Testis (tissue), 3 donors: ENCODE measurements around the gene SH3RF2. TPM values are rescaled to one million over a fixed set of nuclear protein-coding genes. Genes with fewer than 3 reads are reported as not detected.

Experiments
- DNase-seq: peaks from one replicate; pipeline ENCODE4 v3.0.0-alpha.2; 2019
- H3K27ac ChIP-seq, 2 donors: fragments of 200-600 bp; sonication (generic); one replicate each; pipeline ENCODE4 v1.5.1; 2019
- H3K27me3 ChIP-seq: fragments of 200-600 bp; sonication (generic); one replicate; pipeline ENCODE4 v1.5.1; 2019
- H3K36me3 ChIP-seq: fragments of 200-600 bp; sonication (generic); one replicate; pipeline ENCODE4 v1.5.1; 2017; ENCODE audit warnings: low read depth; ENCODE audit errors: missing control alignments
- H3K4me1 ChIP-seq: fragments of 200-600 bp; sonication (generic); one replicate; pipeline ENCODE4 v1.5.1; 2019
- H3K4me3 ChIP-seq, 2 donors: fragments of 200-600 bp; sonication (generic); one replicate each; pipeline ENCODE4 v1.5.1; 2017 to 2019
- H3K9me3 ChIP-seq: fragments of 200-600 bp; sonication (generic); one replicate; pipeline ENCODE4 v1.5.1; 2017
- CTCF ChIP-seq, 3 experiments: fragments of 450-650 bp in 2 of 3; fragments of 200-600 bp in 1 of 3; sonication (generic) in 1 of 3; IDR thresholded peaks; one replicate each; pipeline ENCODE4 v1.5.1; 2016 to 2019; ENCODE audit warnings: antibody characterized with exemption in 3 of 3, mild to moderate bottlenecking in 2 of 3, moderate library complexity in 1 of 3
- POLR2A ChIP-seq: fragments of 450-650 bp; IDR thresholded peaks from one replicate; pipeline ENCODE4 v1.6.1; 2017; ENCODE audit warnings: antibody characterized with exemption, mild to moderate bottlenecking, moderate library complexity
- WGBS, 2 donors: methylation state at CpG; one replicate each; pipeline ENCODE4 v1.1.5; 2018; 5-methylcytosine and 5-hydroxymethylcytosine counted together
- intact Hi-C: fragments of 100-400 bp; cut with DNase I; formaldehyde crosslinking; loops from one replicate; pipeline ENCODE4 v1.15.1; 2023; ENCODE audit warnings: low total_unique reads
- polyA plus RNA-seq: library from polyadenylated mRNA; stranded (reverse); fragments of 350-450 nt; fragmentation: Illumina TruSeq; extraction: RNeasy Lipid Tissue Mini Kit (QIAGEN cat#74804); gene quantifications from one replicate; pipeline ENCODE4 v1.2.3, GENCODE V29; 2014; ENCODE audit warnings: low read depth, low replicate concordance; ENCODE audit not compliant: insufficient read depth
- total RNA-seq, 2 donors: library from RNA; depleted of rRNA; stranded (reverse); fragments of >200 nt; gene quantifications; one replicate each; pipeline ENCODE4 v1.2.3, GENCODE V29; 2016

SH3RF2 gene
- total and polyA plus RNA-seq, 3 donors from 2014 or later, result 127 to 416 (median 378) TPM

GRCh38 chr5:146060221-146060585 is 123.8 kb downstream of the SH3RF2 start:
- 90 to 96% methylated on average over 5 of the region's 5 CpGs for WGBS, 2 donors
- H3K27ac ChIP-seq, result no peak overlapping the region
- no peak for DNase-seq
- intact Hi-C loops, result no loop called here
- no peaks in the 10 kb centered on the region for H3K27me3 ChIP-seq
- no peak overlapping the region for H3K4me3 ChIP-seq
- TF ChIP-seq CTCF (IDR thresholded peaks at IDR 0.05) (no peak), POLR2A (no peak)
- H3K4me1 ChIP-seq, result no peaks in the 10 kb centered on the region
- H3K9me3 ChIP-seq, result no peaks in the 10 kb centered on the region
- no peaks in the 10 kb centered on the region for H3K36me3 ChIP-seq

- Histone ChIP-seq H3K9me3 (no peaks in the 10 kb centered on the region), H3K36me3 (no peaks in the 10 kb centered on the region), H3K4me1 (no peaks in the 10 kb centered on the region), H3K27me3 (no peaks in the 10 kb centered on the region), H3K4me3 (no peak overlapping the region), H3K27ac (no peak overlapping the region)
- WGBS, 2 donors, result 89 to 97% methylated on average over 5 to 8 of the region's 8 CpGs
- DNase-seq, result no peak
- intact Hi-C loops, result no loop called here
- TF ChIP-seq POLR2A (no peak), CTCF (IDR thresholded peaks at IDR 0.05) (no peak)
Observed at GRCh38 chr5:146066968-146067367, 130.6 kb downstream of the SH3RF2 start.

GRCh38 chr5:146068206-146068605 is 131.8 kb downstream of the SH3RF2 start:
- 63% methylated on average over 8 to 9 of the region's 9 CpGs for WGBS, 2 donors
- TF ChIP-seq CTCF (IDR thresholded peaks at IDR 0.05) (no peak), POLR2A (no peak)
- no peak overlapping the region for H3K27ac ChIP-seq

GRCh38 chr5:146068977-146069779 is 132.8 kb downstream of the SH3RF2 start:
- no peaks in the 10 kb centered on the region for H3K4me1 ChIP-seq
- H3K4me3 ChIP-seq, result no peak overlapping the region
- 89 to 95% methylated on average over 6 of the region's 6 CpGs for WGBS, 2 donors
- H3K27ac ChIP-seq, result no peak overlapping the region
- H3K36me3 ChIP-seq, result no peaks in the 10 kb centered on the region
- TF ChIP-seq POLR2A (no peak), CTCF (IDR thresholded peaks at IDR 0.05) (no peak)
- no peaks in the 10 kb centered on the region for H3K27me3 ChIP-seq
- no peak for DNase-seq
- no peaks in the 10 kb centered on the region for H3K9me3 ChIP-seq
- intact Hi-C loops, result no loop called here

More at GRCh38 chr5:146068206-146068605, 131.8 kb downstream of the SH3RF2 start:
- Histone ChIP-seq H3K9me3 (no peaks in the 10 kb centered on the region), H3K4me3 (no peak overlapping the region), H3K36me3 (no peaks in the 10 kb centered on the region), H3K27me3 (no peaks in the 10 kb centered on the region), H3K4me1 (no peaks in the 10 kb centered on the region)
- DNase-seq, result no peak
- intact Hi-C loops, result no loop called here

- no peaks in the 10 kb centered on the region for H3K4me1 ChIP-seq
- H3K27ac ChIP-seq, result no peak overlapping the region
- no peaks in the 10 kb centered on the region for H3K27me3 ChIP-seq
- 91 to 100% methylated on average over 2 of the region's 2 CpGs for WGBS, 2 donors
- intact Hi-C loops, result no loop called here
- H3K4me3 ChIP-seq, result no peak overlapping the region
- DNase-seq, result no peak
- TF ChIP-seq CTCF (IDR thresholded peaks at IDR 0.05) (no peak), POLR2A (no peak)
- H3K9me3 ChIP-seq, result no peaks in the 10 kb centered on the region
- no peaks in the 10 kb centered on the region for H3K36me3 ChIP-seq
Observed at GRCh38 chr5:146069780-146070099, 133.4 kb downstream of the SH3RF2 start.
